D721Med (cell line): ENCODE data around the gene NFIA.

Experiments used
- DNase-seq: peaks from one replicate; pipeline ENCODE4 v3.0.0; 2011; ENCODE audit warnings: low spot score; ENCODE audit not compliant: insufficient read length
- FAIRE-seq: peaks from 2 replicates; lab custom pipeline; 2011; peaks lifted over from hg19 to GRCh38; lab: Jason Lieb, UNC
- CTCF ChIP-seq: IDR thresholded peaks from 2 replicates; pipeline ENCODE4 v1.5.1; 2012; ENCODE audit warnings: mild to moderate bottlenecking, control low read depth; ENCODE audit not compliant: insufficient read depth; ENCODE audit errors: missing control alignments

NFIA gene

GRCh38 chr1:61501971-61502916 is 419.9 kb downstream of the NFIA start:
- no peak for TF ChIP-seq CTCF
- FAIRE-seq (no peak), DNase-seq (no peak)

- FAIRE-seq (no peak), DNase-seq (no peak)
- no peak for TF ChIP-seq CTCF
These were observed 421.9 kb downstream of the NFIA start for GRCh38 chr1:61504305-61504704.

DNA sequence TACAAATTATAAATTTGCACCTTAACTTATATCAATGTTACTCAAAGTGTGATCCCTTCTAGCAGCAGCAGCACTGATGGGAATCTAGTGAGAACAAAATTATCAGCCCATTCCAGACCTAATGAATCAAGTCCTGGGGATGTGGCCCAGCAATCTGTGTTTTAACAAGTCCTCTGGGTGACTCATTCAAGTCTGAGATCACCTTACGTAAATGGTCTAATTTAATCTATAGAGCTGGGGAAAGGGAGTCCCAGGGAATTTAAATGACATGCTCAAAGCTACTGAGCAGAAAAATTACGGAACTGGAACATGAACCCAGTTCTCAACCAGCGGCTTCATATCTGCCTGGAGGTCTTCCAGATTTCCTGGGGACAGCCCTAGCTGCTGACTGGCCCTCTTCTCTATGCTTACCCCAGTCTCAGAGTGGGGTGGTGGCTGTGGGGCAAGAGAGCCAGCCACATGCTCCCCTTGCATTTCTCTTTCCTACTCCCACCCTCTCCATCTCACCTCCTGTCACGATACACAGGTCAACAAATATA is 422.6 kb downstream of the NFIA start:
- no peak for DNase-seq
- no peak for FAIRE-seq
- TF ChIP-seq CTCF: no peak

- FAIRE-seq: no peak
- no peak for DNase-seq
- no peak for TF ChIP-seq CTCF
These were observed 423.9 kb downstream of the NFIA start for GRCh38 chr1:61506236-61506635.

- FAIRE-seq (no peak), DNase-seq (no peak)
- no peak for TF ChIP-seq CTCF
These were observed 424.7 kb downstream of the NFIA start for GRCh38 chr1:61506944-61507500.
